Measurements from ENCODE around the gene LMAN2.
A peak's percentile ranks its signal among the peaks of the same experiment; 100 is the strongest.

The LMAN2 gene

GRCh38 chr5:177330991-177331842 is 20.3 kb downstream of the LMAN2 start:
- no peak overlapping the region for H3K4me3 ChIP-seq
- intact Hi-C loops (cut with DNase I; ENCODE audit: low total_unique reads): no loop called here
- no peaks in the 10 kb centered on the region for H3K9me3 ChIP-seq
- H3K36me3 ChIP-seq: peaks cover 41 to 92% (median 61%) of the 10 kb centered on the region in 3 donors
- H3K4me1 ChIP-seq: peaks cover 0 to 4% (median 1%) of the 10 kb centered on the region in 4 donors
- DNase-seq: no peak
- no peak overlapping the region for H3K27ac ChIP-seq
- H3K27me3 ChIP-seq: no peaks in the 10 kb centered on the region
- no peak for TF ChIP-seq CTCF (IDR thresholded peaks at IDR 0.05)

- Histone ChIP-seq H3K4me1 (peaks cover 0 to 4% (median 1%) of the 10 kb centered on the region in 4 donors), H3K27me3 (no peaks in the 10 kb centered on the region), H3K4me3 (no peak overlapping the region), H3K9me3 (no peaks in the 10 kb centered on the region), H3K36me3 (peaks cover 31 to 78% (median 47%) of the 10 kb centered on the region in 3 donors), H3K27ac (no peak overlapping the region)
- intact Hi-C loops (cut with DNase I; ENCODE audit: low total_unique reads): no loop called here
- no peak for TF ChIP-seq CTCF (IDR thresholded peaks at IDR 0.05)
- no peak for DNase-seq
These were observed 21.6 kb downstream of the LMAN2 start for GRCh38 chr5:177329883-177330282.

- no peak for TF ChIP-seq CTCF (IDR thresholded peaks at IDR 0.05)
- intact Hi-C loops (cut with DNase I; ENCODE audit: low total_unique reads): no loop called here
- H3K4me1 ChIP-seq: peaks cover 0 to 4% (median under 1%) of the 10 kb centered on the region in 4 donors
- no peak for DNase-seq
- H3K27me3 ChIP-seq: no peaks in the 10 kb centered on the region
- H3K4me3 ChIP-seq: no peak overlapping the region
- no peaks in the 10 kb centered on the region for H3K9me3 ChIP-seq
- H3K27ac ChIP-seq: no peak overlapping the region
- H3K36me3 ChIP-seq: peaks cover 19 to 76% (median 35%) of the 10 kb centered on the region in 3 donors
These were observed 22.8 kb downstream of the LMAN2 start for GRCh38 chr5:177328545-177329231.

GRCh38 chr5:177327539-177328522 is 23.6 kb downstream of the LMAN2 start:
- no peak for TF ChIP-seq CTCF (IDR thresholded peaks at IDR 0.05)
- H3K27me3 ChIP-seq: no peaks in the 10 kb centered on the region
- no peak overlapping the region for H3K4me3 ChIP-seq
- intact Hi-C loops (cut with DNase I; ENCODE audit: low total_unique reads): no loop called here
- peaks cover 0 to 4% (median 0%) of the 10 kb centered on the region in 4 donors for H3K4me1 ChIP-seq
- H3K36me3 ChIP-seq: peaks cover 12 to 68% (median 27%) of the 10 kb centered on the region in 3 donors
- peak in 1 of 2 donors; percentile 56 for DNase-seq
- peak overlapping the region in 1 of 2 donors; percentile 24 for H3K27ac ChIP-seq
- no peaks in the 10 kb centered on the region for H3K9me3 ChIP-seq

GRCh38 chr5:177325868-177326381 is 25.5 kb downstream of the LMAN2 start:
- no peak for DNase-seq
- Histone ChIP-seq H3K36me3 (peaks cover 0 to 49% (median 9%) of the 10 kb centered on the region in 3 donors), H3K4me3 (no peak overlapping the region), H3K9me3 (no peaks in the 10 kb centered on the region), H3K27me3 (no peaks in the 10 kb centered on the region), H3K4me1 (peaks cover 0 to 4% (median 0%) of the 10 kb centered on the region in 4 donors), H3K27ac (no peak overlapping the region)
- no peak for TF ChIP-seq CTCF (IDR thresholded peaks at IDR 0.05)
- intact Hi-C loops (cut with DNase I; ENCODE audit: low total_unique reads): no loop called here

Measured in tibial artery (tissue), 4 donors.